Activated CD8-positive, alpha-beta memory T cell treated with anti-CD3 and anti-CD28 coated beads, Interleukin-2, amount 10 ng/mL, durations not matched to agents 7 days and 5 days (primary cell): ENCODE results near the gene SVBP. TPM values are rescaled to one million over a fixed set of nuclear protein-coding genes. Genes with fewer than 3 reads are reported as not detected.
A peak's percentile ranks its signal among the peaks of the same experiment; 100 is the strongest.

Experiments used
- ATAC-seq: fragments of 150-1000 bp; cut with Tn5 transposase; one replicate; pipeline ENCODE4 v1.10.0; 2021; ENCODE audit warnings: moderate library complexity
- CTCF ChIA-PET: fragments of 350-600 bp; sonication (Branson Sonifier 250); formaldehyde crosslinking; loops from one replicate; lab custom pipeline; 2021; ENCODE audit warnings: antibody characterized with exemption; lab: Charles Lee
- DNase-seq: peaks from one replicate; pipeline ENCODE4 v3.0.0-alpha.2; 2020
- H3K27ac Mint-ChIP-seq: one replicate; pipeline ENCODE4 v1.8.0; 2021; ENCODE audit warnings: mild to moderate bottlenecking, mixed read lengths
- H3K27me3 Mint-ChIP-seq: one replicate; pipeline ENCODE4 v1.8.0; 2021; ENCODE audit warnings: mixed read lengths
- H3K36me3 Mint-ChIP-seq: one replicate; pipeline ENCODE4 v1.8.0; 2021; ENCODE audit warnings: mild to moderate bottlenecking, mixed read lengths
- H3K4me1 Mint-ChIP-seq: one replicate; pipeline ENCODE4 v1.8.0; 2021; ENCODE audit warnings: mixed read lengths
- H3K4me3 Mint-ChIP-seq: one replicate; pipeline ENCODE4 v1.8.0; 2021; ENCODE audit warnings: mild to moderate bottlenecking, moderate library complexity, mixed read lengths
- H3K9me3 Mint-ChIP-seq: one replicate; pipeline ENCODE4 v1.8.0; 2022; ENCODE audit warnings: low read depth, mixed read lengths
- total RNA-seq, 2 experiments: library from RNA; stranded (reverse); gene quantifications; one replicate each; pipeline ENCODE4 v1.2.3, GENCODE V29; 2021

SVBP gene
- total RNA-seq, 2 experiments from 2014 or later = 11.5 to 14.8 TPM

DNA sequence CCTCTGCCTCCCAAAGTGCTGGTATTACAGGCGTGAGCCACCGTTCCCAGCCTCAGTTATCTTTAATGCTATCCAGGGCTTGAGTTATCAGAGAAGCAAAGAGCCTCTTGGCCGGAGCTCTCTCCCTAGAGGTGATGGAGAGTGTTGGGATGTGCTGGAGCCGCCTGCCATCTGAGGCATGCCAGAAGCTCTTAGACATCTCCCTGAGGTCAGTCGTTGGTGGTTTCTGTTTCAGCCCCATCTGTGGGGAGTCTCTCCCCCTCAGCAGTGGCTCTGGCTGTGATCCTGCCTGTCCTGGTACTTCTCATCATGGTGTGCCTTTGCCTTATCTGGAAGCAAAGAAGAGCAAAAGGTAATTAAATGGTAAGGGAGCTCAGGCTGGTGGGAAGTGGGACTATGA lies 17.6 kb upstream of the SVBP start:
- Mint-ChIP-seq H3K27me3 (no peaks in the 10 kb centered on the region), H3K4me1 (no peaks in the 10 kb centered on the region), H3K4me3 (no peak overlapping the region), H3K36me3 (no peaks in the 10 kb centered on the region), H3K9me3 (no peaks in the 10 kb centered on the region), H3K27ac (no peak overlapping the region)
- DNase-seq (no peak), ATAC-seq (no peak)
- CTCF ChIA-PET = interaction anchor here (0.9 to 2.5 kb wide), 3 partner anchors 12 to 68 kb away, joined by 3 to 9 read pairs (median 5); partner anchors contain the start of genes C1orf50, ERMAP, P3H1 and SVBP

DNA sequence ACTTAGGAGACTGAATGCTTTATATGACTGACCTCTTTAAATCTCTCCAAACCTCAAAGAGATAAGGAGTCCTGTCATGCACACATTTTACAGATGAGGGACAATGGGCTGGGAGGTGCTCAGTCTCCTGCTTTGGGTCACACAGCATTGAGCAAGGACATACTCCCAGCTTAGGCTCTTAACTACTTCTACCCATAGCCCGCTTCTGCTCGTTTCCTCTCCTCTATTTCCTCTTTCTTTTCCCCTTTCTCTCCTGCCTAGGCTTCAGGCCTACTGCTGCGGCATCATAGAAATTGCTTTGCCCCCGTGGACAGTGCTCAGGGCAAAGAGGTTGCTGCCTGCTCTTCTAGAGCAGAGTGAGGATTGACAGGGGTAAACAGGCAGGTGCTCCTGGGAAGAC lies 16.8 kb upstream of the SVBP start:
- no peak for DNase-seq
- no peaks in the 10 kb centered on the region for H3K9me3 Mint-ChIP-seq

DNA sequence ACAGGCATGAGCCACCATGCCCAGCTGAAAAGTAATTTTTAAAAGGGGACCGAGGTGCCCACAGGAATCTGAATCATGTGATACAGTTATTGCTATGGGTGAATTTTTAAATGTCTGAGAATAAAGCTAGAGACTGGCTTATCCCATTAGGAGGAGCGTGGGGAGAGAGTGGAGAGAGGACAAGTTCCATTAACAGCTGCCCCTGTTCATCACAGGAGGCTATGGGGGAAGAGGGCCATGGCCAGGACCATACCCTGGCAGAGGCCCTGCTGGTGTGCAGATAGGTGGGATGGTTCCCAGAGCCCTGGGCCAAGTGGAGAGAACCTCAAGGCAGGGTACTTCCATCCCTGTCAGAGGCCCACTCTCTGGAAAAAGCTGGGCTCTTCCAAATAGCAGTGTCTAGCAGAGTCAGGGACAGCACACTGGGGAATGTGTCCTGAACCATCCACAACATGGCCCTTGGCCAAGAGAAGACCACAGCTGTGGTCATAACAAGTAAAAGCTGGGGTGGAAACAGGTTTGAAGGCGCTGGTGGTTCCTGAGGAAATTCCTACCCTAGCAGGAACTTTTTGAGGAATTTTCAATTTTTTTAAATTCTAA lies 15.5 kb upstream of the SVBP start:
- ATAC-seq (no peak), DNase-seq (no peak)
- Mint-ChIP-seq H3K36me3 (no peaks in the 10 kb centered on the region), H3K4me1 (no peaks in the 10 kb centered on the region), H3K27me3 (no peaks in the 10 kb centered on the region), H3K27ac (no peak overlapping the region), H3K4me3 (no peak overlapping the region), H3K9me3 (no peaks in the 10 kb centered on the region)
- CTCF ChIA-PET = interaction anchor here (1.1 to 2.5 kb wide), 3 partner anchors 14 to 860 kb away, joined by 3 to 9 read pairs (median 4); partner anchors contain the start of gene ZNF691

More for the DNA sequence above, 16.8 kb upstream of the SVBP start:
- Mint-ChIP-seq H3K27ac (no peak overlapping the region), H3K4me3 (no peak overlapping the region), H3K4me1 (no peaks in the 10 kb centered on the region), H3K27me3 (no peaks in the 10 kb centered on the region), H3K36me3 (no peaks in the 10 kb centered on the region)
- no peak for ATAC-seq
- CTCF ChIA-PET = interaction anchor here (2.5 kb wide), 1 partner anchor 13 kb away, joined by 9 read pairs; the partner anchor contains the start of gene ZNF691

DNA sequence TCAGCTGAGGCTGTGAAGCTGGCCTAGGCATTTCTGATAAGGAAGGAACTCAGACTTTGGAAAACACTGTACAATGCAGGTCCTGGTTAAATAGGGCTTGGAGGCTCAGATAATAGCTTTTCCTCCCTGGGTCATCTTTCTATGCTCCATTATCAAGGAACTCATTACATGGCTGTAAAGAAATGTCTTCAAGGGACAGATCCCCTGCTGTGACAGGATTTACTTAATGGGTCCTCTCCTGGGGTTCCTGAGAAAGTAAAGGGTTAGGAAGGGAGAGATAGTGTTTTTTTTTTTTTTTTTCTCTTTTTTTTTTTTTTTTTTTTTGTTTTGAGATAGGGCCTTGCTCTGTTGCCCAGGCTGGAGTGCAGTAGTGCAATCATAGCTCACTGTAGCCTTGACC lies 14.1 kb upstream of the SVBP start:
- ATAC-seq = no peak
- no peak for DNase-seq
- H3K4me1 Mint-ChIP-seq = no peaks in the 10 kb centered on the region
- no peaks in the 10 kb centered on the region for H3K9me3 Mint-ChIP-seq
- H3K27ac Mint-ChIP-seq = no peak overlapping the region
- no peaks in the 10 kb centered on the region for H3K27me3 Mint-ChIP-seq
- H3K36me3 Mint-ChIP-seq = no peaks in the 10 kb centered on the region
- H3K4me3 Mint-ChIP-seq = no peak overlapping the region
- CTCF ChIA-PET = interaction anchor here (0.6 to 1.6 kb wide), 2 partner anchors 16 to 1809 kb away, joined by 3 to 4 read pairs; no protein-coding TSS in a partner anchor

DNA sequence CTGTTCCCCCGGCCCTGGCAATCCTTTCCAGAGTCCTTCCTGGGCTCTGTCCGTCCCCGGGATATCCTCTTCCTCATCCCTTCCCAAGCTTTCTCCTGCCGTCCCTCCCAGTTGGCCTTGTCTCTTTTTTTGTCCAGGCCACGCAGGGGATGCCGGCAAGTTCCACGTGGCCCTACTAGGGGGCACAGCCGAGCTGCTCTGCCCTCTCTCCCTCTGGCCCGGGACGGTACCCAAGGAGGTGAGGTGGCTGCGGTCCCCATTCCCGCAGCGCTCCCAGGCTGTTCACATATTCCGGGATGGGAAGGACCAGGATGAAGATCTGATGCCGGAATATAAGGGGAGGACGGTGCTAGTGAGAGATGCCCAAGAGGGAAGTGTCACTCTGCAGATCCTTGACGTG lies 13.4 kb upstream of the SVBP start:
- Mint-ChIP-seq H3K27ac (no peak overlapping the region), H3K9me3 (no peaks in the 10 kb centered on the region), H3K4me1 (no peaks in the 10 kb centered on the region), H3K27me3 (no peaks in the 10 kb centered on the region), H3K4me3 (no peak overlapping the region), H3K36me3 (no peaks in the 10 kb centered on the region)
- DNase-seq (no peak), ATAC-seq (no peak)
- CTCF ChIA-PET = interaction anchor here (2.3 kb wide), 1 partner anchor 243 kb away, joined by 6 read pairs; no protein-coding TSS in a partner anchor

DNA sequence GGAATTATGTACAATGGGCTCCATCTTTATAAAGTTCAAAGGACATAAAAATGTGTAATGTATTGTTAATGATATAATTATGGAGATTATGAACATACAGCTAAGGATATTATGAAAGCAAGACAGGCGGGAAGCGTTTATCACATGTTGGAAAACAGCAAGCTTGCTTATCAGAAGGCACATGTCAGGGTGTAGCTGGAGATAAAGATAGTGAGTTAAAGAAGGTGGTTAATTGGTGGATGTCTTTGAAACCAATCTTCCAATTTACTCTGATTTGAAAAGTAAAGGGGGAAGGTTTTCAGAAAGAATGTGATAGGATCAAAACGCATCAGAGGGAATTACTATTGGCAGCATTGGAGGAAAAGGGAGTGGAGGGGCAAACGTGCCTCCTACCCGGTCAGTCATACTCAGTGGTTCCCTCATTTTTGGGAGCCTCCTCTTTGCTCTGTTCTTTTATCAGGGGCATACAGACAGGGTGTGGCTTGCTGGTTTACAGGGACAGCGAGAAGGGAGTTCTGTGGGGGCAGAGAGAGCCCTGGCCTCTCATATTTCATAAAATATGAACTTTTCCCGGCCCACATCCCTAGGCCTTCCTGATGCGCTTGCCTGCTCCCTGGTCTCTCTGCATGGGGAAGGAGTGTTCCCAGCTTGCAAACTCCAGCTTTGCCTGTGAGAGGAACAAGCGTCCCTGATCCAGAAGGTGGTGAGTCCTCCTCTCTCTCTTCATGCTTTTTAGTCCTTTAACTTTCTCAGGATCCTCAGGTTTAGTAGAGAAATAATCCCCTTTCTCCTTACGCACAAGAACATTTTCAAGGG lies 8.0 kb upstream of the SVBP start:
- Mint-ChIP-seq H3K27ac (no peak overlapping the region), H3K9me3 (no peaks in the 10 kb centered on the region), H3K27me3 (no peaks in the 10 kb centered on the region), H3K4me1 (peaks cover 10% of the 10 kb centered on the region), H3K4me3 (no peak overlapping the region), H3K36me3 (no peaks in the 10 kb centered on the region)
- DNase-seq (no peak), ATAC-seq (no peak)
- CTCF ChIA-PET = interaction anchor here (0.5 to 5.7 kb wide), 2 partner anchors 21 to 218 kb away, joined by 3 to 18 read pairs; partner anchors contain the start of gene ZNF691

DNA sequence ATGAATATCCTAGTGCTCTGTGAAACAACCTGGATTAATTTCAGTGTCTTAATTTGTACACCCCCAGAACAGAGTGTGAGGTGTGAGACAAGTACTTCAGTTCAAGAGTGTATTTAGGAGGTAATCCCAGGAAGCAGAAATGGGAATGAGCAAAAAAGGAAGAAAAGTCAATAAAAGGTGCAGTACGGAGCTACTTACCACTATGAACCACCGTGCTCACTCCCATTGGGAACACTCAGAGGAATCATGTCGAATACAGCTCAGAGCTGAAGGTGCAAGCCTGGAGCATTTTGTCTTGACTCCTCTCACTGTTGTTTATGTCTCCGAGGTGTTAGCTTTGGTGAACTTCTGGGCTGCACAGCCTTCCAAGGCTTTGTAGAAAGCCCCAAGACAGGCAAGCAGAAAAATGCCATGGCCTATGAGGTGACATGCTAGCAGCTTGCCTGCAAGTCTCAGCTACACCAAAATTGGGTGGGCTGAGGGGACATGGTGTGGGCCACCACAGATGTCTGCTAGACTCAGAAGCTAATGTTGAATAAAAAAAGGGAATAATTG lies 7.4 kb upstream of the SVBP start:
- peaks cover 10% of the 10 kb centered on the region for H3K4me1 Mint-ChIP-seq
- CTCF ChIA-PET = interaction anchor here (0.5 to 5.7 kb wide), 2 partner anchors 22 to 217 kb away, joined by 3 to 18 read pairs; partner anchors contain the start of gene ZNF691
- no peak for ATAC-seq
- H3K36me3 Mint-ChIP-seq = no peaks in the 10 kb centered on the region
- no peak for DNase-seq
- no peaks in the 10 kb centered on the region for H3K9me3 Mint-ChIP-seq
- no peak overlapping the region for H3K27ac Mint-ChIP-seq
- no peak overlapping the region for H3K4me3 Mint-ChIP-seq
- H3K27me3 Mint-ChIP-seq = no peaks in the 10 kb centered on the region

DNA sequence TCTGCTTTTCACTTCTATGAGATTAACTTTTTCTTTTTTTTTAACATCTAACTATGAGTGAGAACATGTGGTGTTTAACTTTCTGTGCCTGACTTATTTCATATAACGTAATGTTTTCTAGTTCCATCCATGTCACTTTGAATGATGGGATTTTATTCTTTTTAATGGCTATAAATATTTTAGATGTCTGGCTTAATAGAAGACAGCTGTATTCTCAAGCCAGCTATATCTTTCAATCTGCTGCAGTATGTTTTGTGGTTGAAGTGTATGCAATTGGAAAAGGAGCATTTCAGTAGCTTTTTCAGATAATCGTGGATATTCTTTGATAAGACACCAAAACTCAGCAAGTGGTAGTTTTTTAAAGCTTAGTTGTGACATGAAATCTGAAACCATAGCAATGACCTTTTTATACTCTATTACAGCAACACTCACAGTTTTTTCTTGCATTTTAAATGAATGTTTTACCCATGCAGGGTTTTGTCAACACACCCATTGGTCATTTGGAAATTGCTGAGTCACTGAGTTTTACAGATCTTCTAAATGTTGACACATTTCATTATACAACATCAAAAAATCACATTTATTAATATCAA lies 5.7 kb upstream of the SVBP start:
- no peak overlapping the region for H3K4me3 Mint-ChIP-seq

DNA sequence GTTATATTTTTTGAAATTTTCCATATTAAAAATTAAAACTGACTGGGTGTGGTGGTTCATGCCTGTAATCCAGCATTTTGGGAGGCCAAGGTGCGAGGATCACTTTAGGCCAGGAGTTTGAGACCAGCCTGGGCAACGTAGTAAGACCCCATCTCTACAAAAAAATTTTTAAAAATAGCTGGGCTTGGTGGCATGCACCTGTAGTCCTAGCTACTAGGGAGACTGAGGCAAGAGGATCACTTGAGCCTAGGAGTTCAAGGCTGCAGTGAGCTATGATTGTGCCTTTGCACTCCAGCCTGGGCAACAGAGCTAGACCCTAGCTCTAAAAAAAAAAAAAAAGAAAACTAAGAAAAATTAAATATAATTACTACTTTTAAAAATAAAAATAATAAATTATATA lies 4.5 kb upstream of the SVBP start:
- no peaks in the 10 kb centered on the region for H3K27me3 Mint-ChIP-seq

More for the DNA sequence above, 5.7 kb upstream of the SVBP start:
- Mint-ChIP-seq H3K27me3 (no peaks in the 10 kb centered on the region), H3K4me1 (peaks cover 13% of the 10 kb centered on the region), H3K27ac (no peak overlapping the region), H3K36me3 (no peaks in the 10 kb centered on the region), H3K9me3 (no peaks in the 10 kb centered on the region)
- ATAC-seq (no peak), DNase-seq (no peak)
- CTCF ChIA-PET = interaction anchor here (5.7 kb wide), 1 partner anchor 24 kb away, joined by 18 read pairs; the partner anchor contains the start of gene ZNF691

DNA sequence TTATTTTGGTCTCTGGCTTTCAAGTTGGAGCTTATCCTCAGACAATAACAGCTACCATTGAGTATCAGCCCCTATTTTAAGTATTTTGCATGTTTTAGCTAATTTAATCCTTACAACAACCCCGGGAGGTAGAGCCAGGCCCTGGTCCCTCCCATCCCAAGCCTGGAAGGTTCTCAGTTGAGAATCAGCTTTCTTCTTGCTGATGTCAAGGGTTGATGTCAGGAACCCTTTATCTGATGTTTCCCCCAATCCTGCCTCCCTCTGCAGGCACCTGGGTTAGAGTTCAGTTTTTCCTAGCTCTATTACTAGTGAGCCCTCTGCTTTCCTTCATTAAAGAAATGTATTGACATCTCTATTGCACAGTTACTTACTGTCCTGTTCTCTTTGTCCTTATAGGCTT lies 3.6 kb upstream of the SVBP start:
- Mint-ChIP-seq H3K36me3 (no peaks in the 10 kb centered on the region), H3K27me3 (no peaks in the 10 kb centered on the region), H3K9me3 (no peaks in the 10 kb centered on the region), H3K4me1 (peaks cover 25% of the 10 kb centered on the region), H3K27ac (no peak overlapping the region), H3K4me3 (no peak overlapping the region)
- no peak for DNase-seq
- CTCF ChIA-PET = interaction anchor here (0.7 to 5.7 kb wide), 4 partner anchors 9 to 27 kb away, joined by 3 to 18 read pairs (median 3); partner anchors contain the start of gene ZNF691
- ATAC-seq = no peak

More for the DNA sequence above, 4.5 kb upstream of the SVBP start:
- Mint-ChIP-seq H3K9me3 (no peaks in the 10 kb centered on the region), H3K4me1 (peaks cover 18% of the 10 kb centered on the region), H3K4me3 (no peak overlapping the region), H3K27ac (no peak overlapping the region), H3K36me3 (no peaks in the 10 kb centered on the region)
- ATAC-seq (no peak), DNase-seq (no peak)
- CTCF ChIA-PET = interaction anchor here (0.9 to 5.7 kb wide), 3 partner anchors 25 to 75 kb away, joined by 3 to 18 read pairs (median 3); partner anchors contain the start of genes C1orf50, P3H1 and ZNF691

DNA sequence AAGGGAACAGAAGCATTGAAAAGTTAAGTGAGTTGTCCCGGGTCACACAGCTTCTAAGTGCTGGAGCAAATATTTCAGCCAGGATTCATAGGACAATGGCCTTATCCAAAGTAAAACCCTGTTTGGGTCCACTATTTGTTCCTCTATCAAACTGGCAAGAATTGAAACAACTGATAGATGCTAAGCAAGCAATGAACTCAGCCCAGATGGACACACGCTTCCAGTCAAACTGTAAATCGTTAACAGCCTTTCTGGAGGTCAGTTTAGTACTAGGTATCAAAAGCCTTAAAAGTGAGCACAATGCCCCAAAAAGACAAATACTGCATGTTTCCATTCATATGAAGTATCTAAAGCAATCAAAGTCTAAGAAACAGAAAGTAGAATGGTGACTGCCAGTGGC lies 779 bp upstream of the SVBP start:
- peaks cover 1% of the 10 kb centered on the region for H3K36me3 Mint-ChIP-seq
- no peak overlapping the region for H3K4me3 Mint-ChIP-seq
- H3K4me1 Mint-ChIP-seq = peaks cover 24% of the 10 kb centered on the region
- no peak for DNase-seq
- H3K27ac Mint-ChIP-seq = no peak overlapping the region
- CTCF ChIA-PET = interaction anchor here (0.9 to 2.1 kb wide), 6 partner anchors 17 to 105 kb away, joined by 3 to 10 read pairs (median 5); partner anchors contain the start of genes P3H1 and ZNF691
- no peak for ATAC-seq
- H3K9me3 Mint-ChIP-seq = no peaks in the 10 kb centered on the region
- no peaks in the 10 kb centered on the region for H3K27me3 Mint-ChIP-seq

DNA sequence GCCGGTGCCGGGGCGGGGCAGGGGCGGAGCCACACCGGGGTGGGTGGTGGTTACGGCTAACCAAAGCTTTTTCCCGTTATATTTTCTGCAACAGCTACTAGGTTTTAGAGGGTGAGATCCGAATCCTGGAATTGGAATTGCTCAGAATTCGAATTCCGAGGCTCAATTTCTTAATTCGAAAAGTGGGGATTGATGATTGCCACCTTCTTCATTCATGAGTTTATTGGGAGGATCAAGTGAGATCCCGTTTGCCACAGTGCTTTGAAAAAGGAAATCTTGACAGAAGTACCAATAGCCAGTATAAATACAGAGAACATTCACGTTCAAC lies 207 bp upstream of the SVBP start:
- H3K36me3 Mint-ChIP-seq = peaks cover 1% of the 10 kb centered on the region
- peak overlapping the region; percentile 70 for H3K4me3 Mint-ChIP-seq
- CTCF ChIA-PET = interaction anchor here (0.9 to 2.1 kb wide), 6 partner anchors 18 to 106 kb away, joined by 3 to 10 read pairs (median 5); partner anchors contain the start of genes P3H1 and ZNF691
- H3K9me3 Mint-ChIP-seq = no peaks in the 10 kb centered on the region
- DNase-seq (no peak), ATAC-seq (no peak)
- H3K27ac Mint-ChIP-seq = peak overlapping the region; percentile 54
- peaks cover 19% of the 10 kb centered on the region for H3K4me1 Mint-ChIP-seq
- H3K27me3 Mint-ChIP-seq = no peaks in the 10 kb centered on the region
